ENCODE results near the gene GPR146. TPM values are rescaled to one million over a fixed set of nuclear protein-coding genes. Genes with fewer than 3 reads are reported as not detected.

GPR146 gene
- total and polyA plus RNA-seq, 4 experiments from 2014 or later, result 8.8 to 22.2 (median 10.1) TPM

DNA sequence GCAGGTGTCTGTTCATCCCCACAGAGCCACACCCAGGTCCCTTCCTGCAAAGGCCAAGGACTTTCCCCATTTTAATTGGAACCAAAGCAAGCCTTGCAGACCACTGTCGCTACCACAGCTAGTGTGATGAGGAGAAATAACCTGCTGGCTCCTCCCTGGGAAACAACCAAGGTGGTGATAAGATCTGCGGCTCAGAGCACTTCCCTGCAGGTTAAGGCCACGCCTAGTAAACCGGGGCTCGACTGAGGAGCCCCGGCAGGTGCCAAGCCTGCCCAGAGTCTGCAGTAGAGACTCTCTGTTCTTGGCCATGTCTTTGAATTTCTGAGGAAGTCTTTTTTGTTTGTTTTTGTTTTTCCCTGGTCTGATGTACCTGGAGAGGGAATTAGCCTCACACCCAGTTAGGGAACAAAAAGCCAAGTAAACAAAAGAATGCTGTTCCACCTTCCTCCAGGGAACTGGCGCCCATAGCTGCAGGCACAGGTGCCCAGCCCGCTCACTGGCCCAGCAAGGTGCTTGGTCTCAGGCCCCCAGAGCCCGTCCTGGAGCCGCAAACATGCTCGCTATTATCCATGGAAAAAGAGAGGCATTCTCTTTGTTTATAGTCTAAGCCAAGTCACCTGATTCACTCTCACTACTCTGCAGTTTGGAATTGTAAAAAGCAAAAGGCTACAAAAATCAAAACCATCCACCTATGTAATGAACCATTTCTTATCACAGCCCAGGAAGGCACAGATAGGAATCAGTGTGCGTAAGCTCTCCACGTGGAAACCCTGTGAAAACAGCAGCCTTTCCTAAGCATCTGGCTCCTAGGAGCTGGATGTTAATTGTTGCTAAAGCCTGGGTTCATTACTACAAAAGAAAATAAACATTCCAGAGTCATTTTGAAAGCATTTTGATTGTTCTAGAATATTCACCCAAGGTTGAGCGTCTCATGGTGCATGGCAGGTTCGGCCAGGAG, 2.7 kb downstream of the GPR146 start:
- no peaks in the 10 kb centered on the region for H3K27me3 Mint-ChIP-seq
- peaks cover 46 to 83% (median 72%) of the 10 kb centered on the region in 4 donors for H3K4me1 Mint-ChIP-seq
- ChIA-PET POLR2A (ENCODE audit: partially characterized antibody) (interaction anchor here (0.8 to 2.2 kb wide), 6 partner anchors 12 to 72 kb away, joined by 3 to 6 read pairs (median 4); partner anchors contain the start of gene COX19), CTCF (ENCODE audit: partially characterized antibody) (interaction anchor here (2.4 to 8.4 kb wide), 3 partner anchors 11 to 53 kb away, joined by 11 to 65 read pairs (median 16); no protein-coding TSS in a partner anchor)
- Histone ChIP-seq H3K9me3 (ENCODE audit: control insufficient read depth in 1 of 2, low read length in 2 of 2) (no peaks in the 10 kb centered on the region), H3K27me3 (ENCODE audit: insufficient read depth, low read length) (no peaks in the 10 kb centered on the region), H3K27ac (ENCODE audit: low read depth, low read length) (peak overlapping the region; percentile 39), H3K4me3 (ENCODE audit: low read length in 2 of 2) (peak overlapping the region; percentile 14 to 28), H3K36me3 (ENCODE audit: insufficient read depth, low read length) (no peaks in the 10 kb centered on the region), H3K4me1 (ENCODE audit: insufficient read depth, low read length) (peaks cover 76% of the 10 kb centered on the region)
- intact Hi-C loops (cut with micrococcal nuclease), result loop anchor here (1.0 kb wide), 1 partner anchor 54 kb away; no protein-coding TSS in a partner anchor
- no peaks in the 10 kb centered on the region for H3K36me3 Mint-ChIP-seq
- peak overlapping the region; percentile 78 to 93 (median 84) for H3K27ac Mint-ChIP-seq
- peak; percentile 73 to 92 (median 79) for DNase-seq
- peak overlapping the region; percentile 88 to 96 (median 92) for H3K4me3 Mint-ChIP-seq
- H3K9me3 Mint-ChIP-seq, result no peaks in the 10 kb centered on the region

DNA sequence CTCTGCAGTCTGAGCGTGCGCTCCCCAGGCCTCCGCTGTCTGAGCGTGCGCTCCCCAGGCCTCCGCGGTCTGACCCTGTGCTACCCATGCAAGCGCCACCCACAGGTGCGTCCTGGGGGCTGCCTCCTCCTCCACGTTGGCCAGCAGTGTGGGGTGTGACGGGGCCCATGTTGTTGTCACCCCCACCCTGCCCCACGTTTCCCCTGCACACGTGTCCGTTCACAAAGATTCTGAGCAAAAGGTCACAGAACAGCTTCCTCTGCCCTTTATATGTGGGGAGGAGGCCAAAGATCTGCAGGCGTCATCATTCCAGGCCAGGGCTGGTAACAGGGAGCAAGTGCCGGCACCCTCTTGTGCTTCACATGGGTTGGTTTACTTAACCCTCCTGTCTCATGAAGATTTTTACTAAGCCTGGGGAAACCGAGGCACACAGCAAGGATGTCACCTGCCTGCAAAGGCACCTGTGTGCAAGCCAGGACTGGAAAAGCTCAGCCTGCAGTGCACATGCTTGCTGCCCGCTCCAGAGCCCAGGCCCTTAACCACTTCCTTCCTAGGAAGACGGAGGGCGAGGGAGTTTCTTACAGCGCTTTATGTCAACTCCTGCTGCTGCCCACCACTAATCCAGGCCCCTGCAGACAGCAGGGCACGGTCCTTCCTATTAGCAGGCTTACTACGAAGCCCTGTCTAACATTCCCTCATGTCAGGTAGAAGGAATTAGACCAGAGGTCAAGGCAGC, 4.8 kb downstream of the GPR146 start:
- no peak overlapping the region for H3K27ac ChIP-seq (ENCODE audit: low read depth, low read length)
- Mint-ChIP-seq H3K36me3 (no peaks in the 10 kb centered on the region), H3K27ac (peak overlapping the region in 2 of 7 donors; percentile 36 to 71), H3K9me3 (no peaks in the 10 kb centered on the region), H3K4me1 (peaks cover 37 to 74% (median 62%) of the 10 kb centered on the region in 4 donors), H3K4me3 (peak overlapping the region; percentile 8 to 96 (median 41)), H3K27me3 (no peaks in the 10 kb centered on the region)
- ChIA-PET POLR2A (ENCODE audit: partially characterized antibody) (interaction anchor here (0.8 kb wide), 1 partner anchor 22 kb away, joined by 3 read pairs; no protein-coding TSS in a partner anchor), CTCF (ENCODE audit: partially characterized antibody) (interaction anchor here (1.4 to 8.4 kb wide), 3 partner anchors 12 to 55 kb away, joined by 3 to 65 read pairs (median 8); no protein-coding TSS in a partner anchor)
- H3K27me3 ChIP-seq (ENCODE audit: insufficient read depth, low read length), result no peaks in the 10 kb centered on the region
- H3K4me1 ChIP-seq (ENCODE audit: insufficient read depth, low read length), result peaks cover 57% of the 10 kb centered on the region
- no peaks in the 10 kb centered on the region for H3K36me3 ChIP-seq (ENCODE audit: insufficient read depth, low read length)
- H3K9me3 ChIP-seq (ENCODE audit: control insufficient read depth in 1 of 2, low read length in 2 of 2), result no peaks in the 10 kb centered on the region
- no peak for DNase-seq
- intact Hi-C loops (cut with micrococcal nuclease), result no loop called here
- H3K4me3 ChIP-seq (ENCODE audit: low read length in 2 of 2), result no peak overlapping the region

DNA sequence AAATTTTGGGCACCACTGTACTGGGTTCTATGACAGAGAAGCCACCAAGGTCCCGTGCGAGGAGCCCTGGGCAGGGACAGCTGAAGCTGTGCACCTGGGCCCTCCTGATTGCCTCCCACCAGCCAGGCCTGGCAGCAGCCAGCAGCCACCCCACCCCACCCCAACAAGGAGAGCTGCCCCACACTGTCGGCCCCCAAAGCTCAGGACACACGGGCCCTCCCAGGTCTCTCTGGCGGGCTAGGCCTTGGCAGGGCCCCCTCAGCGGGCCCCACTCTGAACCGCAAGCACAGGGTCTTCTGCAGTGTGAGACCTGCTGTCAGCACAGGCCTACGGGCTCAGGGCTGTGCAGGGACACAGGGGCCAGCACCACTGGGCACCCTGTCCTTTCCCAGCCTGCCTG, 5.5 kb downstream of the GPR146 start:
- Mint-ChIP-seq H3K36me3 (no peaks in the 10 kb centered on the region), H3K4me1 (peaks cover 39 to 79% (median 66%) of the 10 kb centered on the region in 4 donors), H3K9me3 (no peaks in the 10 kb centered on the region), H3K4me3 (no peak overlapping the region), H3K27me3 (no peaks in the 10 kb centered on the region), H3K27ac (no peak overlapping the region)
- Histone ChIP-seq H3K36me3 (ENCODE audit: insufficient read depth, low read length) (no peaks in the 10 kb centered on the region), H3K4me1 (ENCODE audit: insufficient read depth, low read length) (peaks cover 62% of the 10 kb centered on the region), H3K9me3 (ENCODE audit: control insufficient read depth in 1 of 2, low read length in 2 of 2) (no peaks in the 10 kb centered on the region), H3K4me3 (ENCODE audit: low read length in 2 of 2) (no peak overlapping the region), H3K27ac (ENCODE audit: low read depth, low read length) (no peak overlapping the region), H3K27me3 (ENCODE audit: insufficient read depth, low read length) (no peaks in the 10 kb centered on the region)
- POLR2A ChIA-PET (ENCODE audit: partially characterized antibody), result interaction anchor here (1.6 kb wide), 1 partner anchor 21 kb away, joined by 4 read pairs; no protein-coding TSS in a partner anchor
- DNase-seq, result no peak
- CTCF ChIA-PET (ENCODE audit: partially characterized antibody), result interaction anchor here (2.5 to 6.5 kb wide), 2 partner anchors 16 to 56 kb away, joined by 8 to 35 read pairs; no protein-coding TSS in a partner anchor
- intact Hi-C loops (cut with micrococcal nuclease), result no loop called here

DNA sequence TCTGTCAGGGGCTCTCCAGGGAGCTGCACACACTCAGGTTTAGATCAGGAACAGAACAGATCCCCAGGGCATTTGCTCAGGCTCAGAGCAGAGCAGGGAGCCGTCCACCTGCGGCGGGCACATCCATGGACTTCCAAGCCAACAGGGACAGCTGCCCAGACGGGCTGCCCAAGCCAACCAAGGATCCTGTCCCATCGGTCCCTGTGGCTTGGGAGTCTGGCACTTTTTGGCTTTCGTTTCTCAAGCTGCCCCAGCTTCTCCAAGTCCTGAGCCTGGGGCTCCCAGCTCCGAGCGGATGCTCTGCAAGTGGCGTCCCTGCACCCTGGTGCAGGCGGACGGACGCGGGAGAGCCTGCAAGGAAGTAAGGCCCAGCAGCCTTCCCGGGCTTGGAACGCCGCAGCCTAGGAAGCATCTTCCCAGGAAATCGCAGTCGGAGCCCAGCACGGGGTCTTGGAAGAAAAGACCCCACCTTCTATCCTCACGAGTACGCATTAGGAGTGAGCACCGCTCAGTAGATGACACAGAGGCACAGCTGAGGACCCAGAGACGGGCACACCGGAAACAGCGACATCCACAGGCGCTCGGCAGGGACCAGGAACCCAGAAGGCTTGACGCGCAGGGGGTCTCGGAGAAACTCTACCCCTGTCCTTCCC, 6.0 kb downstream of the GPR146 start:
- Histone ChIP-seq H3K9me3 (ENCODE audit: control insufficient read depth in 1 of 2, low read length in 2 of 2) (no peaks in the 10 kb centered on the region), H3K27me3 (ENCODE audit: insufficient read depth, low read length) (no peaks in the 10 kb centered on the region), H3K27ac (ENCODE audit: low read depth, low read length) (no peak overlapping the region), H3K4me1 (ENCODE audit: insufficient read depth, low read length) (peaks cover 62% of the 10 kb centered on the region), H3K36me3 (ENCODE audit: insufficient read depth, low read length) (no peaks in the 10 kb centered on the region), H3K4me3 (ENCODE audit: low read length in 2 of 2) (no peak overlapping the region)
- no peak for DNase-seq
- H3K9me3 Mint-ChIP-seq, result no peaks in the 10 kb centered on the region
- no peaks in the 10 kb centered on the region for H3K36me3 Mint-ChIP-seq
- POLR2A ChIA-PET (ENCODE audit: partially characterized antibody), result interaction anchor here (1.6 kb wide), 1 partner anchor 21 kb away, joined by 4 read pairs; no protein-coding TSS in a partner anchor
- H3K27ac Mint-ChIP-seq, result peak overlapping the region in 1 of 7 donors; percentile 48
- no peaks in the 10 kb centered on the region for H3K27me3 Mint-ChIP-seq
- intact Hi-C loops (cut with micrococcal nuclease), result no loop called here
- H3K4me3 Mint-ChIP-seq, result no peak overlapping the region
- CTCF ChIA-PET (ENCODE audit: partially characterized antibody), result interaction anchor here (2.5 to 6.5 kb wide), 2 partner anchors 16 to 57 kb away, joined by 8 to 35 read pairs; no protein-coding TSS in a partner anchor
- H3K4me1 Mint-ChIP-seq, result peaks cover 36 to 79% (median 64%) of the 10 kb centered on the region in 4 donors

DNA sequence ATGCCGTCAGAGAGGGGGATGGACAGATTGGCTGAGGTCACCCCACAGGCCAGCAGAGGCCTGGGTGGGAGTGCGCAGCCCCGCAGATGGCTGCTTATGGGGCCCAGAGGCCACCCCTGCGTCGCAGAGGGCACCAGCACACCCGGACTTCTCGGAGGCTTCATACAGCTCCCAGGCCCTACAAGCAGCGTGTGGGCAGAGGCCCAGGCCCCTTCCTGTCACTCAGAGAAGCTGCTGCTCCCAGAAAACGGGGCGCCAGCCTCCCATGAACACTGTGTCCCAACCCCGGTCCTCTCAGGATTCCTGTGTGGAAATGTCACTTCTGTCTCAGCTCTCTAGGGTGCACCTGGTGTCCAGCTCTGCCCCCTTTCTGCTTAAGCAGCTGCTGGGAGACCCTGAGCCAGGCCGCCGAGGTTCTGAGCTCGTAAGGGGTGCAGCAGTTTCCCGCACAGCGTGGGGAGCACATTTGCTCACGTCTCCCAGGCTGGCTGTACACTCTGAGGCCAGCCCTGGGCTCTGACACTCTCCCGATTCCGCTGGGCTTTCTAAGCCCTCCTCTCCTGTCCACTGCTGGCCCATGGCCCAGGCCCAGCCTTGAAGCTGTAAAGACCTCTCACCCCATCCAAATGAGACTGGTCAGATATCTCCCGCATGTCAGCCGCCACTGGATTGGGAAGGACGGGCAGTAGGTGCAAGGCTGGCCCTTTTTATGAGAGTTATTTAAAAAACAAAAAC, 6.8 kb downstream of the GPR146 start:
- H3K27me3 ChIP-seq (ENCODE audit: insufficient read depth, low read length), result no peaks in the 10 kb centered on the region
- H3K4me1 ChIP-seq (ENCODE audit: insufficient read depth, low read length), result peaks cover 62% of the 10 kb centered on the region
- DNase-seq, result no peak
- H3K36me3 Mint-ChIP-seq, result no peaks in the 10 kb centered on the region
- no peak overlapping the region for H3K27ac ChIP-seq (ENCODE audit: low read depth, low read length)
- no peak overlapping the region for H3K4me3 ChIP-seq (ENCODE audit: low read length in 2 of 2)
- H3K36me3 ChIP-seq (ENCODE audit: insufficient read depth, low read length), result no peaks in the 10 kb centered on the region
- no peaks in the 10 kb centered on the region for H3K9me3 Mint-ChIP-seq
- POLR2A ChIA-PET (ENCODE audit: partially characterized antibody), result interaction anchor here (1.6 kb wide), 1 partner anchor 22 kb away, joined by 4 read pairs; no protein-coding TSS in a partner anchor
- H3K4me3 Mint-ChIP-seq, result no peak overlapping the region
- H3K27ac Mint-ChIP-seq, result peak overlapping the region in 3 of 7 donors; percentile 18 to 77 (median 55)
- CTCF ChIA-PET (ENCODE audit: partially characterized antibody), result interaction anchor here (2.5 to 6.5 kb wide), 2 partner anchors 15 to 57 kb away, joined by 8 to 35 read pairs; no protein-coding TSS in a partner anchor
- no peaks in the 10 kb centered on the region for H3K27me3 Mint-ChIP-seq
- H3K4me1 Mint-ChIP-seq, result peaks cover 28 to 79% (median 59%) of the 10 kb centered on the region in 4 donors
- intact Hi-C loops (cut with micrococcal nuclease), result no loop called here
- no peaks in the 10 kb centered on the region for H3K9me3 ChIP-seq (ENCODE audit: control insufficient read depth in 1 of 2, low read length in 2 of 2)
